Measurements from ENCODE around the gene EPO.

EPO gene

DNA sequence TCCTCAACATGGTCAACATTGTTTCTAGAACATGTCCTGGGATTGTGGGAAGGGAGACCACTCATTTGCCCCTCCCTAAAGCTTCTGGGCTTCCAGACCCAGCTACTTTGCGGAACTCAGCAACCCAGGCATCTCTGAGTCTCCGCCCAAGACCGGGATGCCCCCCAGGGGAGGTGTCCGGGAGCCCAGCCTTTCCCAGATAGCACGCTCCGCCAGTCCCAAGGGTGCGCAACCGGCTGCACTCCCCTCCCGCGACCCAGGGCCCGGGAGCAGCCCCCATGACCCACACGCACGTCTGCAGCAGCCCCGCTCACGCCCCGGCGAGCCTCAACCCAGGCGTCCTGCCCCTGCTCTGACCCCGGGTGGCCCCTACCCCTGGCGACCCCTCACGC lies at the start of gene EPO:
EPO (plus strand) TSS at position 190 of the 392 bp plus-strand sequence. CDS start 513 bp downstream, outside the sequence.
- no peak for DNase-seq (ENCODE audit: low read depth, low spot score)

DNA sequence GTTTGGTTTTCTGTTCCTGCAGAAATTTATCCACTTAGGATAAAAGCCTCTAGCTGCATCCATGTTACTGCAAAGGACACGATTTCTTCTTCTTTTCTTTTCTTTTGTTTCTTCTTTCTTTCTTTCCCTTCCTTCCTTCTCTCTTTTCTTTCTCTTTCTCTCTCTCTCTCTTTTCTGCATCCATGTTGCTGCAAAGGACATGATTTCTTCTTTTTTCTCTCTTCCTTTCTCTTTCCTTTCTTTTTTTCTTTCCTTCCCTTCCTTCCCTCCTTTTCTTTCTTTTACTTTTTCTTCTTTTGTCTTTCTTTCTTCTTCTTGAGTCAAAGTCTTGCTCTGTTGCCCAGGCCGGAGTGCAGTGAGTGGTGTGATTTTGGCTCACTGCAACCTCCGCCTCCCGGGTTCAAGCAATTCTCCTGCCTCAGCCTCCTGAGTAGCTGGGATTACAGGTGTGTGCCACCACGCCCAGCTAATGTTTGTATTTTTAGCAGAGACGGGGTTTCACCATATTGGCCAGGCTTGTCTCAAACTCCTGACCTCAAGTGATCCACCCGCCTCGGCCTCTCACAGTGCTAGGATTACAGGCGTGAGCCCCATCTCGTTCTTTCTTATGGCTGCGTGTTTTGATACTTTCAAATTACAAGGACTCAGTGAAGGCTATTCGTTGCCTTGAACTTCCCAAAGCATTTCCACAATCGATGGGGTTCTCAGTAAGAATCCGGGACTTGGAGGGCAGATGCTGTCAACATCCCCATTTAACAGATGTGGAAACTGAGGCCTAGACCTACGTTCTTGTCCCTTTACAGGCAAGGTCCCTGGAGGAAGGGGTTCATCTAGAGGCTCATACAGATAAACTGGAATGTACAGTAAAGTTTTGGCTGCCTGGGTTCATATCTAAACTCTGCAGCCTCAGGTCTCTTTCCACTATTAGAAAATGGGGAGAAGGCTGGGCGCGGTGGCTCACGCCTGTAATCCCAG lies 48.6 kb upstream of the EPO start:
- no peak for DNase-seq (ENCODE audit: low read depth, low spot score)

DNA sequence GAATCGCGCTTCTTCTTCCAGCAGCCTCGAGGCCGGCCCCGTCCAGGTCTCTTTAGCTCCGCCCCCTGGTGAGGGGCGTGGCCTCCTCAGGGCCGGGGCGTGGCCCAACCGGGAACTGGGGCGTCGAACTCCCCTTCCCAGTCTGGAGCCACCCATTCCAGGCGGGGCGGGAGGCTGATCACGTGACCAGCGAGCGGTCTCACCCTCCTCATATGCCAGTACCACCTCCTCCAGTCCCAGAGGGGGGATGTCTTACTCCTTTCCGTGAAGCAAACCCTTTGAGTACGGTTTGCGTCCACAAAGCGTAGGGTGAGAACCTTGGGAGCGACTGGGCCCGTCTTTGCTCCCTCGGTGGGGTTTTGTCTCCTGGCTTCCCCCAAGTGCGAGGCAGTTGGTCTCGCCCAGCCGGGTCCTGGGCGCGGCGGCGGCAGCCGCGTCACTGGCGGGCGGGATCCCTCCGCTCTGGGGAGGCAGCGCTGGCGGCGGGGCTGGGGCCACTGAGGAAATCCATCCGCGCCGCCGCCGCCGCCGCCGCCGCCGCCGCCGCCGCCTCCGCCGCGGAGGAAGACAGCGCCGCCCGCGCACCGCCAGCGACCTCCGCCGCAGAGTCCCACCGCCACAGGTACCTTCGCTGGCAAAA lies 46.8 kb upstream of the EPO start, which contains the start of gene GNB2:
GNB2 (plus strand) TSS at position 439 of the 640 bp plus-strand sequence. CDS start 2,526 bp downstream, outside the sequence.
- peak; percentile 99 for DNase-seq (ENCODE audit: low read depth, low spot score)

DNA sequence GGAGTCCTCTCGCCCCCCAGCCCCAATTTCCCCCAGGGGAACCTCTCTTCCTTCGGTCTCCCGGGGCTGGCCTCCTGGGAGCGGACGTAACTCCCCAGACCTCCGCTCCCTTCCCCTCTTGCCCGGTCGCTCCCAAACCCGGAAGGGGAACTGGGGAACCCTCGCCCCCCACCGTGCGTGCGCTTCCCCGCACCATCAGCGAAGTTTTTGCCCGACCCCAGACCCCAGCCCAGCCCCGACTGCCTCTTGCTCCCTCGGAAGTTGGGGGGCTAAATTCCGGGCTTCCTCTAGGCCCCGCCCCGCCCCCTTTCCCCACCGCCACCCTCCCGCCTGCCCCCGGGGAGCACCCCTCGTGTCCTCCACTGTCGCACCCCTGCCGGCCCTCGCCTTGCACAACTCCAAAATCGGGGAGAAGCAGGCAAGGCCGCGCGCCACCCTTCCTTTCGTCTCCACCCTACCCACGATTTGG lies 46.3 kb upstream of the EPO start:
- no peak for DNase-seq (ENCODE audit: low read depth, low spot score)

DNA sequence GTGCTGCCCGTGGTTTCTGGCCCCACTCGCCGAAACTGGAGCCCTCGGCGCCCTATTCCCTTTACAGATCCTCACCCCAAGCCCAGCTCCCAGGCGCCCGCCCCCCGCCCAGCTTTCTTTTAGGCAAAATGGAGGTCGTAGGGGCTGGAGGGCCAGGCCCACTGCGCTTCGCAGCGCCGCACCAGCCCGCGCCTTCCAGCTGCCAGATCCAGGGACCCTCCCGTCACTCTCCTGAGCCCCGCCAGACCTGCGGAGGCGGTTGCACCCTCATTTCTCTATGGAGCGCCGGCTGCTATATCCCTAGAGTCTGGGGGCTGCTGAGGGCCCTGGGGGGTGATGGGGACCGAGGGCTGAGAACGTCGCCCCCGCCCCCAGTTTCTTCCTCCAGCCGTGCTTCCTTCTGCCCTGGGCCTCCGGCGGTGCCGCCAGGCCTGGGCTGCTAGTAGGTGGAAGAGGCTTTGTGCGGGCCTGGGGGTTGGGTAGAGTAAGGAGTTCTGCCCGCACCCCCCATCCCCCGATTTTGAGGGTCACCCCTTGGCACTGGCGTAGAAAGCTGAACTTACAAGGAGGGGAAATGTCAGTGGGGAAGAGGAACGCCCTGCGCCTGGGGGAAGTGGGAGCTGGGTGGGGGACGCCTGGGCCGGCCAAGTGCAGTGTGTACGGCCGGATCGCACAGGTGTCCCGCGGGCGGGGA lies 45.7 kb upstream of the EPO start:
- no peak for DNase-seq (ENCODE audit: low read depth, low spot score)

DNA sequence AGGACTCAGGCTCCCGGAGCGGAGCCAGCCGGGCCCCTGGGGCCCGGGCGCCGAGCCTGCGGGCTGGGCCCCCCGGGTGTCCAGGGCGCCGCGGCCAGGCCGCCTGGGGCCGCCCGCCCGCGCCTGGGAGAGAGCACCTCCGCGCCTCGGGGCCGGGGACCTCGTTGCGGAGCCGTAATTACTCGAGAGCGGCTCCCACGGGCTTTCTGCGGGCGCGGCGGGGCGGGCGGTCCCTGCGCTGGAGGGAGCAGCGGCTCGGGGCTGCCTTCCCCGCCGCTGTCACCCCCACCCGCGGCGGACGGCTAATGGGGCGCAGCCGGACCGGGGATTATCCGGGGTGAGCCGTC lies 45.2 kb upstream of the EPO start:
- no peak for DNase-seq (ENCODE audit: low read depth, low spot score)

DNA sequence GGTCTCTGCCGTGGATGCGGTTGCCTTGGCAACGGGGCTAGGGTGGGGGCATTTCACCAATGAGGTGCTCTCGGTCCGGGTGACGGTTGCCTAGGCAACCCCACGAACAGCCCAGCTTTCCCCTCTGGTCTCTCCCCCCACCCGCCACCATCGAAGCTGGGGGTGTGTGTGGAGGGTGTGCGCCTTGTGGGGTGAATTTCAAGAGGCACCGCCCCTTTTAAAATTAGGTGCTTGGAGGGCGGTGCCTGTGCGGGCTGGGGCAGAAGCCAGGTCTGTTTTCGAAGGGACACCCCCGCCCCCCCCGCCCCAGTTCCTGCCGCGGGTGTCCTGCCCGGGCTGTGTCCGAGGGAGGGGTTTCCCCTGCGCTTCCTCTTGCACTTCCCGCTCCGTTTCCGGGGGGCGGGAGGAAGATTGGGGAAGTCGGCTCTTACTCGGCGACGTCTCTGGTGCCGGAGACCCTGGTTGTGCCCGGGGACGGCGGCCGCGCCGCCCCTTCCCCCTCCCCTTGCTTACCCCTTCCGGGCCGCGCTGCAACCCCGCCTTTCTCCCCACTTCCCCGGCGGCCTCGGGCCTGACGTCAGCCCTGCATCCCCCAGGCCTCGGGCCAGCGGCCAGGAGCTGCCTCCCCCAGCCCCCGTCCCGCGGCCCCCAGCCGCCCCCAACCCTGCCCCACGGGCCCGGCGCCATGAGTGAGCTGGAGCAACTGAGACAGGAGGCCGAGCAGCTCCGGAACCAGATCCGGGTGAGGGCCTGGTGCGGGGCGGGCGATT lies 44.5 kb upstream of the EPO start:
- DNase-seq (ENCODE audit: low read depth, low spot score) = no peak

DNA sequence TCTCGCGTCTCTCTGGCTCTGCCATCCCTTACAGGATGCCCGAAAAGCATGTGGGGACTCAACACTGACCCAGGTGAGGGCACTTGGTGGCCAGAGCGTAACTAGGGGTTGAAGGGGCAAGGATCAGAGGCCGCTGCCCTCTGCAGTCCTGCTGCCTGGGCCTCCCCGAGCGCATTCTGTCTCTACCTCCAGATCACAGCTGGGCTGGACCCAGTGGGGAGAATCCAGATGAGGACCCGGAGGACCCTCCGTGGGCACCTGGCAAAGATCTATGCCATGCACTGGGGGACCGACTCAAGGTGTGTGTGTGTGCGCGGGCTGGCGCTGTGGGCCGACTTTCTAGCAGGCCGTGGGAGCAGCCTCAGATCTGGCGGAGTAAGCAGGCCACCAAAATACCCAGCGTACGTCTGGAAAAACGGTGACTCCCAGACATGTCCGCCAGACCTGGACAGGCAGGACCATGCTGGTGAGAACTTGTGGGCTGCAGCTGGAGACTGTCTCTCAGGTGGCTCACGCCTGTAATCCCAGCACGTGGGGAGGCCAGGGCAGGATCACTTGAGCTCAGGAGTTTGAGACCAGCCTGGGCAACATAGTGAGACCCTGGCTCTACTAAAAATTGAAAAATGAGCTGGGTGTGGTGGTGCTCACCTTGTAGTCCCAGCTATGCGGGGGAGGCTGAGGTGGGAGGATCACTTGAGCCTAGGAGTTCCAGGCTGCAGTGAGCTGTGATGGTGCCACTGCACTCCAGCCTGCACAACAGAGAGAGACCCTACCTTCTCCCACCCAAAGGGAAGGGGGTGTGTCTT lies 43.6 kb upstream of the EPO start:
- no peak for DNase-seq (ENCODE audit: low read depth, low spot score)

DNA sequence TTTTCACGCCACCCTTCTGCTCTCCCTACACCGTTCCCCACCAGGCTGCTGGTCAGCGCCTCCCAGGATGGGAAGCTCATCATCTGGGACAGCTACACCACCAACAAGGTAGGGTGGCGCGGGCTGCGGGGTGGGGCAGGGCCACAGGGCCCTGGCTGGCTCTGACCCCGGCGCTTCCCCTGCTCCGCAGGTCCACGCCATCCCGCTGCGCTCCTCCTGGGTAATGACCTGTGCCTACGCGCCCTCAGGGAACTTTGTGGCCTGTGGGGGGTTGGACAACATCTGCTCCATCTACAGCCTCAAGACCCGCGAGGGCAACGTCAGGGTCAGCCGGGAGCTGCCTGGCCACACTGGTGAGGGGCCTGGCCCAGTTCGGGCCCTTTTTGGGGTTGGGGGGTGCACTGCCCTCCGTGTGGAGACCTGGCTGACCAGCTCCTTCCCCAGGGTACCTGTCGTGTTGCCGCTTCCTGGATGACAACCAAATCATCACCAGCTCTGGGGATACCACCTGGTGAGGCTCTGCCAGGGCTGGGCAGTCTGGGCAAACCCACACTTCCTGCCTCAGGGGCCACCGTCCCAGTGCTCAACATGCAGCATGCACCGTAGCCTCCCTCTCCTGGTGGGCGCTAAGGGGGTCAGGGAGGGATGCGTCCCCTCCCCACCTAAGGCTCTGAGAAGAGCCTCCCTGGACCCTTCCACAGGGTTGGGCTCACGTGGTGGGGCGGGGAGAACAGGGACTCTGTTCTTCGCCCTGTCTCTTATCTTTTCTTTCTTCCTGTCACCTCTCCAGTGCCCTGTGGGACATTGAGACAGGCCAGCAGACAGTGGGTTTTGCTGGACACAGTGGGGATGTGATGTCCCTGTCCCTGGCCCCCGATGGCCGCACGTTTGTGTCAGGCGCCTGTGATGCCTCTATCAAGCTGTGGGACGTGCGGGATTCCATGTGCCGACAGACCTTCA lies 42.7 kb upstream of the EPO start:
- no peak for DNase-seq (ENCODE audit: low read depth, low spot score)

DNA sequence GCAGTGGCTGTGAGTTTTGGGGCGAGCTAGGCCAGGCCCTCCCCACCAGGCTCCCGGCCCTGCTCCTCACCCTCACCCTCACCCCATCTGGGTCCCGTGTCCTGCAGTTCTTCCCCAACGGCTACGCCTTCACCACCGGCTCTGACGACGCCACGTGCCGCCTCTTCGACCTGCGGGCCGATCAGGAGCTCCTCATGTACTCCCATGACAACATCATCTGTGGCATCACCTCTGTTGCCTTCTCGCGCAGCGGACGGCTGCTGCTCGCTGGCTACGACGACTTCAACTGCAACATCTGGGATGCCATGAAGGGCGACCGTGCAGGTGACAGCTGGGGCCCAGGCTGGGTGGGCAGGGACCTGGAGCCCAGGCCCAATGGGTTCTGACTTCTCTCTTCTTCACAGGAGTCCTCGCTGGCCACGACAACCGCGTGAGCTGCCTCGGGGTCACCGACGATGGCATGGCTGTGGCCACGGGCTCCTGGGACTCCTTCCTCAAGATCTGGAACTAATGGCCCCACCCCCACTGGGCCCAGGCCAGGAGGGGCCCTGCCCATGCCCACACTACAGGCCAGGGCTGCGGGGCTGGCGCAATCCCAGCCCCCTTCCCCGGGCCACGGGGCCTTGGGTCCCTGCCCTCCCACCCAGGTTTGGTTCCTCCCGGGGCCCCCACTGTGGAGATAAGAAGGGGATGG lies 41.8 kb upstream of the EPO start:
- DNase-seq (ENCODE audit: low read depth, low spot score) = no peak

DNA sequence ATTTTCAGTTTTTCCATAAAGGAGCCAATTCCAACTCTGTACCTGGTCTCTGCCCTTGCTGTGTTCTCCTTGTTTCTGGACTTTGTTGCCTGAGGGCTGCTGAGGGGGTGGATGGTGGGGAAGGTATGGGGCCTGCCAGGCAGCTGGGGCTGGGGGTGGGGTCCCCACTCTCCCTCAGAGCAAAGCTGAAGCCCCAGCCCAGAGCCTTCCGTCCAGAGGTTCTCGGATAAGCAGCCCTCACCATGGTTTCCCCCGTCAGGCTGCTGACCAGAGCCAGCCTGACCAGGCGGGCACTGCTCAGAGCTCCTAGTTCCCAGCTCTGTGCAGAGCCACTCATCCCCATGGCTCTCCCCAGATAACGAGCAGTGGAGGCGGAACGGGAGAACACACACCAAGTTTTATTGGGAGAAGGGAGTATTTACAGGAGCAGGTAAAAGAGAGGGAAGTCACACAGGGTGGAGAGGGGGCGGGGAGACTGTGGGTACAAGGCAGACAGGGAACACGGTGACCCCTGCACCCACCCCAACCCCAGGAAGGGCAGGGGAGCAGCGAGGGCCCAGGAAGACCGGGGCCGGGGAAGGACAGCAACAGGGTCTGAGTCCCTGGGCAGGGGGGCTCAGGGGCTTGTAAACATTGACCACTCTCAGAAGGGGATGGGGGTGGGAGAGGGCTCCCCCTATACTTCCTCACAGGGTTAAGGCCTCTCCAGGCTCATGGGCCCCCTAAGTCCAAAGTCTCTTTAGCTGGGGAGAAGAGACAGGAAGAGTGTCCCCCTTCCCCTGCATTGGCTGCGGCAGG lies 40.9 kb upstream of the EPO start:
- DNase-seq (ENCODE audit: low read depth, low spot score) = no peak

DNA sequence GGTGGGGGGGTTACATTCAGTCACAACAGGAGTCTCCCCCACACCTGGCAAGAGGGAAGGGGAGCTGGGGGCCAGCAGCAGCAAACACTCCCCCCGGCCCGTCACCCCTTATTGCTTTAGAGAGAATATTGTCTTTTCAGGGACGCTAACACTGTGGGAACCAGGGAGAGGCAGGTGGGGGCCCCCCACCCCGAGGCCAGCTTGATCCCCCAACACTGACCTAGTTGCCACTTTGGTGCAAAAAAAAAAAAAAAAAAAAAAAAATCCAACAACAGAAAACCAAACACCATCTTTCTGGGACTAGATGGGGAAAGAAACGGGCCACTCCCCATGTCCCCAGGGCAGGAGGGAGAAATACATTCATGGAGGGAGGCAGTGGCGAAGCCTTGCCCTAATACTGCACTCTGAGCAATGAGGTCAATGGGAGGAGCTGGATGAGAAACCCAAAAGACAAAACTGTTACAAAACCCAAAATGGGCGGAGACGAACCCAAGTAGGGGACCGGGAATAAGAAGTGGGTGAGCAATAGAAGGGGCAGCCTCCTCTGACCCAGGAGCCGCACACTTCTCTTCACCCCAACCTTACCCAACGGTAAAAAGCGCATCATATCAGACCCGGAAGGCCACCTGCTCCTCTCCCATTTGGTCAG lies 40.2 kb upstream of the EPO start:
- DNase-seq (ENCODE audit: low read depth, low spot score) = no peak

DNA sequence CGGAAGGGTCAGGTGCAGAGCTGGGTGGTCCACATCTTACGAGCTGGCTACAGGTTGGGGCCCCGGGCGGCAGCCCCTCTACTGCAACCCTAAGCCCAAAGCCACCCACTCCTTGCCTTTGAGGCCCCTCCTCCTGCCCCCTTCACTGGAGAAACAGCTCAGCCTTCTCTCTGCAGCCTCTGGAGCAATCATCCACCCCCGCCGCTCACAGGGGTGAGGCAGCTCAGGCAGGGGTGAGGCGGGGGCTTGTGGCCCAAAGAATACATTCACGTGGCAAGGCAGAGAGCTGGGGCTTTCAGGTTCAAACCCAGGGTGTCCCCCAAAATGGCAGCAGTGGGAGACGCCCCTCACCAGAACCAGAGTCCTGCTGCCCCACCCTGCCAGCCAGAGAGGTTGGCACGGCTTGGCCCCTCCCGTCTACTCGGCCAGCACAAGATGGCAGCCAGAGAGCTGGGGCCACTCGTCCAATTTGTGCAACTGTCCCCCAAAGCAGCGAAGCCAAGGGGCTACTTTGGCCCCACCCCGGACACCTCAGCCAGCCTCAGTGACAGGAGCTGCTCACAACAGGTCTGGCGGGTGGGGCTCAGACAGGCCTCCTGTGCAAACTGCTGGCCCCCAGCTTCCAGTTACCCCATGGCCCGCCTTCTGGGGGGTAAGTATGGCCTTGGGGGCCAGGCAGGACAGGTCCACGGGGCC lies 39.5 kb upstream of the EPO start:
- DNase-seq (ENCODE audit: low read depth, low spot score) = no peak

DNA sequence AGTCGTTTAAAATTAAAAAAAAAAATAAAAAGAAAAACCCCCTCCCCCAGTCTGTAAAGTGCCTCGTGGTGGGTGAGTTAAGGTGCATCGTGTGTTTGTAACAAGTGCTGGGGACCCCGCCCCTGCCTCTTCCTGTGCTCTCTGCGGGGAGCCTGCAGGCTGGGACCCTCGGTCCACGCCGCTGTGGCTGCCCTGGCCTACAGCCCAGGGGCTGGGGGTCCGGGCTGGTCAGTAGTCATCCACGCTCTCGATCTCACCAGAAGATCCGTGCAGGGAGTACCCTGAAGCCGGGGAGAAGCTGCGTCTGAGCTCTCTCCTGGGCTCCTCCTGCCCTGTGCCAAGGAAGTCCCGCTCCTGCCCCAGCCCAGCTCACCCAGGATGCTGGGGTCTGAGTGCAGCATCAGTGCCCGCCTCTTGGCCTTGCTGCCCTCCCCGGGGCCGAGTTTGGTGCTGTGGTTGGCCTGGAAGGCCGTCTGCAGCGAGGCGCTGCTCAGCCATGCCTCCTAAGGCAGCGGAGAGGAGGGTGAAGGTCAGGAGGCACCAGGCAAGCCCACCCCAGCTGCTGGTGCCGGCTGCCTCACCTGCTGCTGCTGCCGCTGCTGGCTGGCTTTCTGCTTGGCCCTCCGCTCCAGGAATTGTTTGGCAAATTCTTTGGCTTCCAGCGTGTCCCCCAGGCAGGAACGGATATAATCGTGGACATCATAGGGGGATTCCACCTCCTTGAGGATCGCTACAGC lies 38.6 kb upstream of the EPO start:
- DNase-seq (ENCODE audit: low read depth, low spot score) = no peak

DNA sequence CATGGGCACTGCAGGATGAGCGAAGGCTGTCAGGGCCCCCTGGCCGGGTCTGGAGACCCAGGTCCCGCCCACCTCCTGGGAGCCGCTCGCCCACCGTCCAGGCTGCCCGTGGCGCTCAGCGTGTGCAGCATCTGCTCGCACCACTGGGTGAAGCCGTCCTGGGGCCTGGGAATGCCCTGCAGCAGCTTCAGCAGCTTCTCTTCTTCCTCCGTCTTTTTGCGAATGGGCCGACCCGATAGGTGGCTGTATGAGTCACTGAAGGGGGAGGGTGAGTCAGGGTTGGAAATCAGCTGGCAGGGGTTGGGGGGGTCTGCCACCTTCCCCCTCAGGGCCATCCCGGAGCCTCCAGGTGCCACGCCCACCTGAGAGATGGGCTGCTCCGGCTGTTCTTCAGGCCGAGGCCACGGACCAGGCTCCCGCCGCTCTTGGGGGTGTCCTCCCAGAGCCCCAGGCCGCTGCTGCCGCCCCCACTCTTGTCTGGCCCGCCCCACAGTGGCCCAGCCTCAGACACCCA lies 38.0 kb upstream of the EPO start:
- DNase-seq (ENCODE audit: low read depth, low spot score) = no peak
